Neuronal stem cell (in vitro differentiated cells): Measurements from ENCODE around the gene DIAPH2.

Experiments used
- DNase-seq: peaks from one replicate; pipeline ENCODE4 v3.0.0-alpha.2; 2013; ENCODE audit warnings: low spot score
- H2AFZ ChIP-seq: one replicate; pipeline ENCODE4 v1.6.1; 2013; ENCODE audit warnings: mild to moderate bottlenecking, low read length, inconsistent platforms
- H2AK5ac ChIP-seq: 2 replicates; pipeline ENCODE4 v1.6.1; 2013; ENCODE audit warnings: low read depth, mild to moderate bottlenecking, inconsistent platforms, low read length, moderate library complexity, mixed read lengths
- H2BK120ac ChIP-seq: 2 replicates; pipeline ENCODE4 v1.6.1; 2013; ENCODE audit warnings: low read depth, mild to moderate bottlenecking, inconsistent platforms, low read length, moderate library complexity, mixed read lengths
- H2BK12ac ChIP-seq: one replicate; pipeline ENCODE4 v1.6.1; 2013; ENCODE audit warnings: low read length, inconsistent platforms
- H2BK15ac ChIP-seq: 2 replicates; pipeline ENCODE4 v1.6.1; 2013; ENCODE audit warnings: mild to moderate bottlenecking, low read length, inconsistent platforms, mixed read lengths
- H2BK5ac ChIP-seq: one replicate; pipeline ENCODE4 v1.6.1; 2013; ENCODE audit warnings: inconsistent platforms, mild to moderate bottlenecking, low read length, moderate library complexity
- H3K14ac ChIP-seq: one replicate; pipeline ENCODE4 v1.6.1; 2013; ENCODE audit warnings: low read length, inconsistent platforms
- H3K18ac ChIP-seq: 2 replicates; pipeline ENCODE4 v1.6.1; 2013; ENCODE audit warnings: low read length, inconsistent platforms
- H3K23ac ChIP-seq: 2 replicates; pipeline ENCODE4 v1.6.1; 2013; ENCODE audit warnings: low read depth, mild to moderate bottlenecking, mixed read lengths, low read length, inconsistent platforms; ENCODE audit not compliant: poor library complexity
- H3K27ac ChIP-seq: replicated peaks from 3 replicates; pipeline ENCODE4 v1.5.1; 2013; ENCODE audit warnings: low read length, inconsistent platforms
- H3K27me3 ChIP-seq, 3 experiments: 2 replicates each; pipeline ENCODE4 v1.6.1; 2013; ENCODE audit warnings: low read length in 3 of 3, mild to moderate bottlenecking in 2 of 3, inconsistent platforms in 1 of 3, low read depth in 1 of 3, mixed read lengths in 1 of 3, moderate library complexity in 1 of 3; ENCODE audit not compliant: control insufficient read depth in 3 of 3, insufficient read depth in 3 of 3
- H3K36me3 ChIP-seq, 2 donors: replicated peaks in 1 of 2; 2 replicates each; pipeline ENCODE4 v1.6.1; 2013; ENCODE audit warnings: low read length in 2 of 2; ENCODE audit not compliant: control insufficient read depth in 2 of 2, insufficient read depth in 2 of 2
- H3K4ac ChIP-seq: 2 replicates; pipeline ENCODE4 v1.6.1; 2013; ENCODE audit warnings: inconsistent platforms, mild to moderate bottlenecking, low read length, moderate library complexity
- H3K4me1 ChIP-seq, 2 donors: 1 replicate in 1 of 2; 2 replicates in 1 of 2; pipeline ENCODE4 v1.6.1; 2013; ENCODE audit warnings: low read length in 2 of 2, low read depth in 1 of 2; ENCODE audit not compliant: control insufficient read depth in 2 of 2, insufficient read depth in 1 of 2
- H3K4me2 ChIP-seq: one replicate; pipeline ENCODE4 v1.6.1; 2013; ENCODE audit warnings: mild to moderate bottlenecking, low read length, inconsistent platforms; ENCODE audit not compliant: insufficient read depth, poor library complexity, severe bottlenecking
- H3K4me3 ChIP-seq, 2 donors: 2 replicates each; pipeline ENCODE4 v1.5.1; 2013; ENCODE audit warnings: low read length in 2 of 2, mild to moderate bottlenecking in 2 of 2, inconsistent platforms in 1 of 2, moderate library complexity in 1 of 2
- H3K79me1 ChIP-seq: one replicate; pipeline ENCODE4 v1.6.1; 2013; ENCODE audit warnings: low read depth, mild to moderate bottlenecking, inconsistent platforms, low read length, moderate library complexity
- H3K9ac ChIP-seq: one replicate; pipeline ENCODE4 v1.6.1; 2013; ENCODE audit warnings: mild to moderate bottlenecking, low read depth, low read length, inconsistent platforms; ENCODE audit not compliant: poor library complexity
- H3K9me3 ChIP-seq, 2 donors: replicated peaks in 1 of 2; 2 replicates each; pipeline versions ENCODE3 to v1.6.1; 2013; ENCODE audit warnings: low read length in 2 of 2, mild to moderate bottlenecking in 2 of 2, inconsistent platforms in 1 of 2, low read depth in 1 of 2, mixed read lengths in 1 of 2, moderate library complexity in 1 of 2; ENCODE audit not compliant: control insufficient read depth in 2 of 2, insufficient read depth in 1 of 2
- H4K8ac ChIP-seq: one replicate; pipeline ENCODE4 v1.6.1; 2013; ENCODE audit warnings: low read depth, mild to moderate bottlenecking, inconsistent platforms, low read length, moderate library complexity
- H4K91ac ChIP-seq: one replicate; pipeline ENCODE4 v1.6.1; 2013; ENCODE audit warnings: low read length, low read depth, mild to moderate bottlenecking, inconsistent platforms; ENCODE audit not compliant: poor library complexity
- WGBS, 2 donors: extraction: QIAGEN DNeasy Blood & Tissue Kit; methylation state at CpG; one replicate each; pipeline ENCODE4 v1.1.7; 2013; ENCODE audit warnings: missing lambda C conversion rate in 2 of 2, mixed read lengths in 1 of 2; ENCODE audit not compliant: insufficient read length in 2 of 2, insufficient replicate concordance in 1 of 2; ENCODE audit errors: extremely low coverage in 2 of 2; 5-methylcytosine and 5-hydroxymethylcytosine counted together

DIAPH2 gene

GRCh38 chrX:96957718-96958117, 273.1 kb downstream of the DIAPH2 start:
- no peak for DNase-seq
- no peak overlapping the region for H2AFZ ChIP-seq
- H3K9ac ChIP-seq: no peak overlapping the region
- H3K79me1 ChIP-seq: peaks cover 3% of the 10 kb centered on the region
- H2BK15ac ChIP-seq: no peak overlapping the region
- H3K4me1 ChIP-seq: no peaks in the 10 kb centered on the region
- no peak overlapping the region for H3K14ac ChIP-seq
- no CpG with 5 or more reads among the region's 4 CpGs for WGBS, 2 donors
- no peak overlapping the region for H3K4ac ChIP-seq
- no peak overlapping the region for H2BK120ac ChIP-seq
- no peak overlapping the region for H3K4me3 ChIP-seq
- H2BK5ac ChIP-seq: no peak overlapping the region
- no peak overlapping the region for H2AK5ac ChIP-seq
- no peak overlapping the region for H4K8ac ChIP-seq
- H3K9me3 ChIP-seq: no peaks in the 10 kb centered on the region
- no peak overlapping the region for H2BK12ac ChIP-seq
- H3K36me3 ChIP-seq: no peaks in the 10 kb centered on the region
- no peak overlapping the region for H3K23ac ChIP-seq
- H3K27me3 ChIP-seq: no peaks in the 10 kb centered on the region
- no peak overlapping the region for H3K27ac ChIP-seq
- H3K18ac ChIP-seq: no peak overlapping the region
- no peak overlapping the region for H4K91ac ChIP-seq
- no peak overlapping the region for H3K4me2 ChIP-seq

GRCh38 chrX:96971812-96972211, 287.2 kb downstream of the DIAPH2 start:
- no peak overlapping the region for H3K27ac ChIP-seq
- no peak overlapping the region for H4K91ac ChIP-seq
- H3K14ac ChIP-seq: no peak overlapping the region
- no peaks in the 10 kb centered on the region for H3K79me1 ChIP-seq
- no peak overlapping the region for H3K4ac ChIP-seq
- H3K4me1 ChIP-seq: no peaks in the 10 kb centered on the region
- H3K36me3 ChIP-seq: no peaks in the 10 kb centered on the region
- H3K4me2 ChIP-seq: no peak overlapping the region
- no CpG with 5 or more reads among the region's 4 CpGs for WGBS, 2 donors
- DNase-seq: no peak
- H3K23ac ChIP-seq: no peak overlapping the region
- H2BK120ac ChIP-seq: no peak overlapping the region
- H2BK12ac ChIP-seq: no peak overlapping the region
- no peaks in the 10 kb centered on the region for H3K9me3 ChIP-seq
- no peak overlapping the region for H3K4me3 ChIP-seq
- no peaks in the 10 kb centered on the region for H3K27me3 ChIP-seq
- no peak overlapping the region for H4K8ac ChIP-seq
- no peak overlapping the region for H2AK5ac ChIP-seq
- no peak overlapping the region for H3K18ac ChIP-seq
- peak overlapping the region; percentile 66 for H2AFZ ChIP-seq
- no peak overlapping the region for H2BK5ac ChIP-seq
- no peak overlapping the region for H3K9ac ChIP-seq
- H2BK15ac ChIP-seq: no peak overlapping the region

- Histone ChIP-seq H2BK15ac (no peak overlapping the region), H4K8ac (no peak overlapping the region), H3K4me1 (no peaks in the 10 kb centered on the region), H3K14ac (no peak overlapping the region), H3K4ac (no peak overlapping the region), H2AFZ (no peak overlapping the region), H3K79me1 (no peaks in the 10 kb centered on the region), H3K36me3 (no peaks in the 10 kb centered on the region), H3K18ac (no peak overlapping the region), H2BK5ac (no peak overlapping the region), H3K23ac (no peak overlapping the region), H3K27ac (no peak overlapping the region), H3K4me2 (no peak overlapping the region), H3K27me3 (no peaks in the 10 kb centered on the region), H2AK5ac (no peak overlapping the region), H4K91ac (no peak overlapping the region), H3K4me3 (no peak overlapping the region), H2BK12ac (no peak overlapping the region), H3K9me3 (no peaks in the 10 kb centered on the region), H2BK120ac (no peak overlapping the region), H3K9ac (no peak overlapping the region)
- no peak for DNase-seq
- no CpG with 5 or more reads among the region's 1 CpG for WGBS, 2 donors
Observed at GRCh38 chrX:96978906-96979305, 294.3 kb downstream of the DIAPH2 start.

DNA sequence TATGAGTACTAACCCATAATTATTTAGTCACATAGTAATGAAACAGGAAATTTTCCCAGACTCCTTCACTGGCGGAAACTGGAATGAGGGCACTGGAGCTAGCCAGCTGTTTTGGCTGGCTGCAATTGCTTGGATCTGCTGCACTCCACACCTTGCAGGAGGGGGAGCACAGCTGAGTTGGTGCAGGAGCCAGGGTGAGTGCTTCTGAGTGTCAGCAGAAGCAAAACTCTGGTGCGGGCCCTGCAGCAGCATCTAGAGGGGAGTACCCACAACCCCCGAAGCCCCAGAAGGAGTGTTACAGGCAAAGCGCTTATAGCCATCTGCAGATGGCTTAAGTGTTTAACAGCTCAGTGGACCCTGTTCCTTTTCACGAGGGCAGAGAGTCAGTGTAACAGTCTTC, 295.1 kb downstream of the DIAPH2 start:
- no peak overlapping the region for H2BK15ac ChIP-seq
- H4K91ac ChIP-seq: no peak overlapping the region
- peak overlapping the region; percentile 59 for H2AFZ ChIP-seq
- H3K27ac ChIP-seq: no peak overlapping the region
- no peak overlapping the region for H3K23ac ChIP-seq
- H2BK120ac ChIP-seq: no peak overlapping the region
- H2BK5ac ChIP-seq: no peak overlapping the region
- H3K18ac ChIP-seq: no peak overlapping the region
- no peaks in the 10 kb centered on the region for H3K36me3 ChIP-seq
- H3K9me3 ChIP-seq: no peaks in the 10 kb centered on the region
- H3K14ac ChIP-seq: no peak overlapping the region
- no peak overlapping the region for H2AK5ac ChIP-seq
- H3K79me1 ChIP-seq: no peaks in the 10 kb centered on the region
- no peak overlapping the region for H3K4ac ChIP-seq
- WGBS, 2 donors: no CpG with 5 or more reads among the region's 5 CpGs
- H3K4me3 ChIP-seq: no peak overlapping the region
- DNase-seq: no peak
- H3K4me1 ChIP-seq: no peaks in the 10 kb centered on the region
- no peak overlapping the region for H4K8ac ChIP-seq
- no peak overlapping the region for H3K4me2 ChIP-seq
- no peak overlapping the region for H3K9ac ChIP-seq
- no peaks in the 10 kb centered on the region for H3K27me3 ChIP-seq
- no peak overlapping the region for H2BK12ac ChIP-seq
